ENCODE measurements around the gene PHOX2B. TPM values are rescaled to one million over a fixed set of nuclear protein-coding genes. Genes with fewer than 3 reads are reported as not detected.
A peak's percentile ranks its signal among the peaks of the same experiment; 100 is the strongest.

PHOX2B gene
- total RNA-seq, 1 experiment from 2014 or later: not detected

- no peaks in the 10 kb centered on the region for H3K36me3 ChIP-seq (ENCODE audit: insufficient read depth, low read length)
- H4K20me1 ChIP-seq (ENCODE audit: insufficient read depth, low read depth, low read length): no peaks in the 10 kb centered on the region
- H3K4me1 ChIP-seq (ENCODE audit: low read length): no peaks in the 10 kb centered on the region
- no peaks in the 10 kb centered on the region for H3K27me3 ChIP-seq (ENCODE audit: low read length)
- no peak overlapping the region for H3K4me2 ChIP-seq (ENCODE audit: low read depth, low read length, poor library complexity, severe bottlenecking)
- no peak overlapping the region for H2AFZ ChIP-seq (ENCODE audit: low read length)
- no peak overlapping the region for H3K4me3 ChIP-seq (ENCODE audit: low read length)
- no peaks in the 10 kb centered on the region for H3K9me2 ChIP-seq (replicated peaks; ENCODE audit: insufficient read depth, low read length)
- no peaks in the 10 kb centered on the region for H3K9me3 ChIP-seq (ENCODE audit: low read length)
- no peak overlapping the region for H3K27ac ChIP-seq (ENCODE audit: low read length)
- no peak for DNase-seq
- H3K9ac ChIP-seq (ENCODE audit: low read length): no peak overlapping the region
- H3K79me2 ChIP-seq (ENCODE audit: low read length): no peaks in the 10 kb centered on the region
Measured at GRCh38 chr4:41784191-41784979, 35.9 kb upstream of the PHOX2B start.

GRCh38 chr4:41776466-41776865 lies 27.9 kb upstream of the PHOX2B start:
- H3K4me2 ChIP-seq (ENCODE audit: low read depth, low read length, poor library complexity, severe bottlenecking): no peak overlapping the region
- no peaks in the 10 kb centered on the region for H3K36me3 ChIP-seq (ENCODE audit: insufficient read depth, low read length)
- no peaks in the 10 kb centered on the region for H3K27me3 ChIP-seq (ENCODE audit: low read length)
- no peaks in the 10 kb centered on the region for H4K20me1 ChIP-seq (ENCODE audit: insufficient read depth, low read depth, low read length)
- no peak overlapping the region for H2AFZ ChIP-seq (ENCODE audit: low read length)
- H3K9me3 ChIP-seq (ENCODE audit: low read length): no peaks in the 10 kb centered on the region
- H3K9ac ChIP-seq (ENCODE audit: low read length): no peak overlapping the region
- no peaks in the 10 kb centered on the region for H3K4me1 ChIP-seq (ENCODE audit: low read length)
- no peak overlapping the region for H3K27ac ChIP-seq (ENCODE audit: low read length)
- no peaks in the 10 kb centered on the region for H3K79me2 ChIP-seq (ENCODE audit: low read length)
- H3K4me3 ChIP-seq (ENCODE audit: low read length): no peak overlapping the region
- no peaks in the 10 kb centered on the region for H3K9me2 ChIP-seq (replicated peaks; ENCODE audit: insufficient read depth, low read length)
- no peak for DNase-seq

GRCh38 chr4:41763729-41764128 lies 15.2 kb upstream of the PHOX2B start:
- H3K79me2 ChIP-seq (ENCODE audit: low read length): no peaks in the 10 kb centered on the region

GRCh38 chr4:41758884-41759283 lies 10.4 kb upstream of the PHOX2B start:
- Histone ChIP-seq H3K27ac (ENCODE audit: low read length) (no peak overlapping the region), H3K9me3 (ENCODE audit: low read length) (no peaks in the 10 kb centered on the region), H3K36me3 (ENCODE audit: insufficient read depth, low read length) (no peaks in the 10 kb centered on the region), H2AFZ (ENCODE audit: low read length) (no peak overlapping the region), H3K9ac (ENCODE audit: low read length) (no peak overlapping the region), H3K9me2 (replicated peaks; ENCODE audit: insufficient read depth, low read length) (no peaks in the 10 kb centered on the region), H3K4me3 (ENCODE audit: low read length) (no peak overlapping the region), H3K27me3 (ENCODE audit: low read length) (no peaks in the 10 kb centered on the region; the same call in 1 of the 2 replicates), H3K4me1 (ENCODE audit: low read length) (peaks cover 13% of the 10 kb centered on the region), H3K79me2 (ENCODE audit: low read length) (no peaks in the 10 kb centered on the region), H3K4me2 (ENCODE audit: low read depth, low read length, poor library complexity, severe bottlenecking) (no peak overlapping the region), H4K20me1 (ENCODE audit: insufficient read depth, low read depth, low read length) (no peaks in the 10 kb centered on the region)
- no peak for DNase-seq

More at GRCh38 chr4:41763729-41764128, 15.2 kb upstream of the PHOX2B start:
- H2AFZ ChIP-seq (ENCODE audit: low read length): no peak overlapping the region
- no peak overlapping the region for H3K4me3 ChIP-seq (ENCODE audit: low read length)
- no peaks in the 10 kb centered on the region for H4K20me1 ChIP-seq (ENCODE audit: insufficient read depth, low read depth, low read length)
- H3K27ac ChIP-seq (ENCODE audit: low read length): no peak overlapping the region
- H3K36me3 ChIP-seq (ENCODE audit: insufficient read depth, low read length): no peaks in the 10 kb centered on the region
- H3K4me1 ChIP-seq (ENCODE audit: low read length): no peaks in the 10 kb centered on the region
- H3K9me2 ChIP-seq (replicated peaks; ENCODE audit: insufficient read depth, low read length): no peaks in the 10 kb centered on the region
- no peak for DNase-seq
- no peak overlapping the region for H3K9ac ChIP-seq (ENCODE audit: low read length)
- H3K9me3 ChIP-seq (ENCODE audit: low read length): no peaks in the 10 kb centered on the region
- H3K27me3 ChIP-seq (ENCODE audit: low read length): no peaks in the 10 kb centered on the region; the same call in 1 of the 2 replicates
- no peak overlapping the region for H3K4me2 ChIP-seq (ENCODE audit: low read depth, low read length, poor library complexity, severe bottlenecking)

- Histone ChIP-seq H3K27ac (ENCODE audit: low read length) (no peak overlapping the region), H3K36me3 (ENCODE audit: insufficient read depth, low read length) (no peaks in the 10 kb centered on the region), H3K9me2 (replicated peaks; ENCODE audit: insufficient read depth, low read length) (no peaks in the 10 kb centered on the region), H3K27me3 (ENCODE audit: low read length) (no peaks in the 10 kb centered on the region; the same call in 1 of the 2 replicates), H4K20me1 (ENCODE audit: insufficient read depth, low read depth, low read length) (no peaks in the 10 kb centered on the region), H3K79me2 (ENCODE audit: low read length) (no peaks in the 10 kb centered on the region), H2AFZ (ENCODE audit: low read length) (no peak overlapping the region), H3K4me1 (ENCODE audit: low read length) (peaks cover 16% of the 10 kb centered on the region), H3K4me3 (ENCODE audit: low read length) (no peak overlapping the region), H3K9me3 (ENCODE audit: low read length) (no peaks in the 10 kb centered on the region), H3K4me2 (ENCODE audit: low read depth, low read length, poor library complexity, severe bottlenecking) (no peak overlapping the region), H3K9ac (ENCODE audit: low read length) (no peak overlapping the region)
- no peak for DNase-seq
Measured at GRCh38 chr4:41757521-41758156, 9.1 kb upstream of the PHOX2B start.

- H3K27me3 ChIP-seq (ENCODE audit: low read length): no peaks in the 10 kb centered on the region
Measured at GRCh38 chr4:41753942-41754341, 5.4 kb upstream of the PHOX2B start.

GRCh38 chr4:41752081-41752836 lies 3.7 kb upstream of the PHOX2B start:
- no peak for DNase-seq
- Histone ChIP-seq H3K4me1 (ENCODE audit: low read length) (peaks cover 16% of the 10 kb centered on the region), H3K4me3 (ENCODE audit: low read length) (no peak overlapping the region), H3K9ac (ENCODE audit: low read length) (no peak overlapping the region), H3K79me2 (ENCODE audit: low read length) (no peaks in the 10 kb centered on the region), H3K27ac (ENCODE audit: low read length) (no peak overlapping the region), H3K9me3 (ENCODE audit: low read length) (no peaks in the 10 kb centered on the region), H2AFZ (ENCODE audit: low read length) (no peak overlapping the region), H3K9me2 (replicated peaks; ENCODE audit: insufficient read depth, low read length) (no peaks in the 10 kb centered on the region), H3K36me3 (ENCODE audit: insufficient read depth, low read length) (no peaks in the 10 kb centered on the region), H3K27me3 (ENCODE audit: low read length) (no peaks in the 10 kb centered on the region), H4K20me1 (ENCODE audit: insufficient read depth, low read depth, low read length) (no peaks in the 10 kb centered on the region), H3K4me2 (ENCODE audit: low read depth, low read length, poor library complexity, severe bottlenecking) (no peak overlapping the region)

More at GRCh38 chr4:41753942-41754341, 5.4 kb upstream of the PHOX2B start:
- Histone ChIP-seq H3K4me1 (ENCODE audit: low read length) (peaks cover 16% of the 10 kb centered on the region), H4K20me1 (ENCODE audit: insufficient read depth, low read depth, low read length) (no peaks in the 10 kb centered on the region), H3K9ac (ENCODE audit: low read length) (no peak overlapping the region), H3K4me2 (ENCODE audit: low read depth, low read length, poor library complexity, severe bottlenecking) (peak overlapping the region; percentile 36), H3K27ac (ENCODE audit: low read length) (no peak overlapping the region), H3K9me2 (replicated peaks; ENCODE audit: insufficient read depth, low read length) (no peaks in the 10 kb centered on the region), H3K36me3 (ENCODE audit: insufficient read depth, low read length) (no peaks in the 10 kb centered on the region), H3K79me2 (ENCODE audit: low read length) (no peaks in the 10 kb centered on the region), H2AFZ (ENCODE audit: low read length) (no peak overlapping the region), H3K9me3 (ENCODE audit: low read length) (no peaks in the 10 kb centered on the region), H3K4me3 (ENCODE audit: low read length) (no peak overlapping the region)
- no peak for DNase-seq

- Histone ChIP-seq H3K9me2 (replicated peaks; ENCODE audit: insufficient read depth, low read length) (no peaks in the 10 kb centered on the region), H3K36me3 (ENCODE audit: insufficient read depth, low read length) (no peaks in the 10 kb centered on the region), H3K9ac (ENCODE audit: low read length) (no peak overlapping the region), H4K20me1 (ENCODE audit: insufficient read depth, low read depth, low read length) (no peaks in the 10 kb centered on the region), H3K4me2 (ENCODE audit: low read depth, low read length, poor library complexity, severe bottlenecking) (no peak overlapping the region), H3K27ac (ENCODE audit: low read length) (no peak overlapping the region), H3K79me2 (ENCODE audit: low read length) (no peaks in the 10 kb centered on the region), H3K4me1 (ENCODE audit: low read length) (peaks cover 16% of the 10 kb centered on the region), H3K27me3 (ENCODE audit: low read length) (no peaks in the 10 kb centered on the region), H2AFZ (ENCODE audit: low read length) (no peak overlapping the region), H3K4me3 (ENCODE audit: low read length) (no peak overlapping the region), H3K9me3 (ENCODE audit: low read length) (no peaks in the 10 kb centered on the region)
- no peak for DNase-seq
Measured at GRCh38 chr4:41751449-41752061, 3.0 kb upstream of the PHOX2B start.
